Activated T-helper 2 cell treated with anti-CD3 and anti-CD28 coated beads, Interferon-gamma antibody, Interleukin-2, Interleukin-4, amounts not matched to agents 10 μg/mL and 5 μg/mL and 100 μg/mL, durations not matched to agents 14 hours and 24 hours and 36 hours (primary cell): ENCODE data around the gene TAF4. TPM values are rescaled to one million over a fixed set of nuclear protein-coding genes. Genes with fewer than 3 reads are reported as not detected.

Source experiments
- DNase-seq: peaks from one replicate; pipeline ENCODE4 v3.0.0; 2021; ENCODE audit warnings: low spot score
- H3K27ac Mint-ChIP-seq: one replicate; pipeline ENCODE4 v1.8.0; 2021; ENCODE audit warnings: mixed read lengths
- H3K27me3 Mint-ChIP-seq: one replicate; pipeline ENCODE4 v1.8.0; 2021; ENCODE audit warnings: low read depth, mixed read lengths
- H3K36me3 Mint-ChIP-seq: one replicate; pipeline ENCODE4 v1.8.0; 2021; ENCODE audit warnings: low read depth, mixed read lengths
- H3K4me1 Mint-ChIP-seq: one replicate; pipeline ENCODE4 v1.8.0; 2021; ENCODE audit warnings: low read depth, mixed read lengths
- H3K4me3 Mint-ChIP-seq: one replicate; pipeline ENCODE4 v1.8.0; 2021; ENCODE audit warnings: low read depth, mild to moderate bottlenecking, moderate library complexity, mixed read lengths
- H3K9me3 Mint-ChIP-seq: one replicate; pipeline ENCODE4 v1.8.0; 2021; ENCODE audit warnings: mixed read lengths
- intact Hi-C: fragments of 100-400 bp; cut with micrococcal nuclease; formaldehyde crosslinking; loops from one replicate; pipeline ENCODE4 v1.15.1; 2023
- total RNA-seq: library from RNA; stranded (reverse); gene quantifications from 2 replicates; pipeline ENCODE4 v1.2.3, GENCODE V29; 2022

The TAF4 gene
- total RNA-seq, 1 donor from 2014 or later = 26.9 TPM

DNA sequence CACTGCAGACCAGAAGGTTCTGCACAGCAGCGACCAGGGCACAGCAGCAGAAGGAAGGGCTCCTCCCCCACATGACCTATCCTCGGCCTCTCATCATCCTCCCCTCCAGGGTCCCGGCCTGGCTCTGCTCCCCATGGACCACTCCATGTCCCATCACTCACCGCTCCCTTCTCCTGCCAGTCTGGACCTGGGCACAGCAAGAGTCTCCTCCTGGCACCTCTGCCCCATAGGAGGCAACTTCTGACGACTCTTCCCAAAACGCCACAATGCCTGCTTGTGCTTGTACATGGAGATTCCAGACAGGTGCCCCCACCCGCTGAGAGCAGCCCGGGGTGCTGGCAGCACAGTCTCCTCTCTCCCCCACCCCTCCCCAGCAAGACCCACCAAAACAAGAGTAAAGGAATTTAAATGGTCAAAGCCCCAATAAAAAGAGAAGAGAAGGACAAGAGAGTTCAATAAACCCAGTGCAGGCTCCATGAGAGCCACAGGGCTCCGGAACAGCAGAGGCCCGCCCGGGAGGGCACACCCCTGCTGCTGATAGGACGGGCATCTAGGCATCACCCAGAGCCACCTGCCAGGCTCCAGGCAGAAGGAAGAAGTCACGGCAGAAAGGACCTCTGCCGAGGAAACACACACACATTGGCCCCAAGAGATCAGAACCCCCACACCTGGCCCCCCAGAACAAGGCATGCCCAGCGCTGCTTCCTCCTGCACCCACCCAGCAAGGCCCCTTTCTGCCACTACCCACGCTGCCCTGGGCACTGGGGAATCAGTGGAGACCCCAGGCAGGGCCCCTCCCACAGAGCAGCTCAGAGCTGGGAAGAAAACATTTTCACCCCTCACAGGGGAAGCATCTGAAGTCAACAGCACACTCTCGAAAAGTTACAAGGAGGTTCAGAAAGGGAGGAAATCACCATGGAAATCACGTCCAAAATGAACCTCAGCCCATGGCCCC lies 15.2 kb downstream of the TAF4 start:
- H3K4me1 Mint-ChIP-seq = peaks cover 2% of the 10 kb centered on the region
- DNase-seq = no peak
- intact Hi-C loops = no loop called here
- no peaks in the 10 kb centered on the region for H3K36me3 Mint-ChIP-seq
- H3K27ac Mint-ChIP-seq = no peak overlapping the region
- no peaks in the 10 kb centered on the region for H3K9me3 Mint-ChIP-seq
- H3K27me3 Mint-ChIP-seq = no peaks in the 10 kb centered on the region
- H3K4me3 Mint-ChIP-seq = no peak overlapping the region

DNA sequence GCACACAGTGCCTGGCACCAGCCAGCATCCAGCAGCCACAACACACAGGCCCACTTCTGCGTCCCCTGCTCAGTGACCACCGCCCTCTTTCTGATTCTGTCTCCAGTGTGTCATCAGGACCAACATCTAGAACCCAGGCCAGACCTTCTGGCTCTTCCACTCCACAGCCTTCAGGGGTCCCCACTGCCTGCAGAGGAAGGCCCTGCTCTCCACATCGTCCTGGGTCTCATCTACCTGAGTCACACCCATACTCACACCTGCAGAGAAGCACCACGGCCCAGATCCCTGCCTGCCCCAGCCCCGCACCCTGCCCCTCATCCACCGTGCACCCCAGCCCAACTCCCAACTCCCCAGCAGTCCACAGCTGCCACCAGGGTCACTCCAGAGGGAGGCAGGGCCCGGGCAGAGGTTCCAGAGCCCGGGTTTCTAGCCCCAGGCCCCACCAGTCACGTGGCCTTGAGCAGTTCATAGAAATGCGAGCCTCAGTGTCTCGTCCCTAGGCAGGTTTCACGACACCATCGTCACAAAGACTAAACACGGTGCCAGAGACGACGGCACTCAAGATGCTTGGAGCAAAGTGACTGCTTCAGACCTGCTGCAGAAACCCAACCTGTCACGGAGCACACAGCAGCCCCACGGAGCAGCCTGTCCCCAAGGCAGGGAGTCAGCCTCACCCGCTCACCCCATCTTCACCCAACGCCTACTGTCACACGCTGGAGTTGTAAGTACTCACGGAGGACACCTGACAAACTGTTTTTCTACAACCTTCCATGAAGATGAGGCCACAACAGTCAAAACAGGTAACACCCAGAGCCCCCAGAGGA lies 16.1 kb downstream of the TAF4 start:
- H3K27me3 Mint-ChIP-seq = no peaks in the 10 kb centered on the region
- intact Hi-C loops = no loop called here
- H3K9me3 Mint-ChIP-seq = no peaks in the 10 kb centered on the region
- H3K27ac Mint-ChIP-seq = no peak overlapping the region
- H3K4me1 Mint-ChIP-seq = peaks cover 2% of the 10 kb centered on the region
- H3K4me3 Mint-ChIP-seq = no peak overlapping the region
- H3K36me3 Mint-ChIP-seq = no peaks in the 10 kb centered on the region
- no peak for DNase-seq

DNA sequence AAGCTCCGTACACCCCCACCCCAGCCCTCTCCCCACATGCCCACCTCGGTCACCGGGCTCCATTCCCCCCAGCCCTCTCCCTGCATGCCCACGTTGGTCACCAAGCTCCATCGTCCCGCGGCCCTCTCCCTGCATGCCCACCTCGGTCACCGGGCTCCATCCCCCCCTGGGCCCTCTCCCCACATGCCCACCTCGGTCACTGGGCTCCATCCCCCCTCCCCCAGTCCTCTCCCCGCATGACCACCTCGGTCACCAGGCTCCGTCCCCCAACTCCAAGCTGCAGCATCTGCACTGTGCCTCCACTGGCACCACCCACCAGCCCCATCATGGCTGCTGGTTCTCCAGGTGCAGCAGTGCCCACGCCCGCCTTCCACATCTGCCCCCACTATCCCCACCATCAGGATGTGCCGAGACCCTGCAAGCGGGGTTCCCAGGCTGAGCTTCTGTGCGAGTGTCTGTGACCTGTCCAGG lies 16.8 kb downstream of the TAF4 start:
- no peaks in the 10 kb centered on the region for H3K27me3 Mint-ChIP-seq
- DNase-seq = no peak
- H3K27ac Mint-ChIP-seq = no peak overlapping the region
- no peaks in the 10 kb centered on the region for H3K36me3 Mint-ChIP-seq
- H3K4me1 Mint-ChIP-seq = peaks cover 2% of the 10 kb centered on the region
- intact Hi-C loops = no loop called here
- H3K9me3 Mint-ChIP-seq = no peaks in the 10 kb centered on the region
- no peak overlapping the region for H3K4me3 Mint-ChIP-seq

DNA sequence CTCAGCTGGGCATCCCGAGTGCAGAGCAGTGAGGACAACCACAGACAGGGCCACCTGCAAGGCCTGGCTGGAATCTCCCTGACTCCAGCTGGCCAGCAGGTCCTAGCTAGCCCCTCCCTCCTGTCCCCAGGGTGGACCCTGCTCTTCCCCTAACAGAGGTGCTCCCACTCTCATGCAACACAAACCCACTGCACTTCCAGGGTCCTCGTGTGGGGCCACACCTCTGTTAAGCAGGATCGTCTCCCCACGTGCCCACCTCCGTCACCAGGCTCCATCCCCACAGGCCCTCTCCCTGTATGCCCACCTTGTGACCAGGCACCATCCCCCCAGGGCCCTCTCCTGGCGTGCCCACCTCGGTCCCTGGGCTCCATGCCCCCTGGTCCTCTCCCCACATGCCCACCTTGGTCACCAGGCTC lies 17.3 kb downstream of the TAF4 start:
- Mint-ChIP-seq H3K9me3 (no peaks in the 10 kb centered on the region), H3K36me3 (no peaks in the 10 kb centered on the region), H3K27me3 (no peaks in the 10 kb centered on the region), H3K4me3 (no peak overlapping the region), H3K27ac (no peak overlapping the region), H3K4me1 (peaks cover 2% of the 10 kb centered on the region)
- intact Hi-C loops = no loop called here
- DNase-seq = no peak

DNA sequence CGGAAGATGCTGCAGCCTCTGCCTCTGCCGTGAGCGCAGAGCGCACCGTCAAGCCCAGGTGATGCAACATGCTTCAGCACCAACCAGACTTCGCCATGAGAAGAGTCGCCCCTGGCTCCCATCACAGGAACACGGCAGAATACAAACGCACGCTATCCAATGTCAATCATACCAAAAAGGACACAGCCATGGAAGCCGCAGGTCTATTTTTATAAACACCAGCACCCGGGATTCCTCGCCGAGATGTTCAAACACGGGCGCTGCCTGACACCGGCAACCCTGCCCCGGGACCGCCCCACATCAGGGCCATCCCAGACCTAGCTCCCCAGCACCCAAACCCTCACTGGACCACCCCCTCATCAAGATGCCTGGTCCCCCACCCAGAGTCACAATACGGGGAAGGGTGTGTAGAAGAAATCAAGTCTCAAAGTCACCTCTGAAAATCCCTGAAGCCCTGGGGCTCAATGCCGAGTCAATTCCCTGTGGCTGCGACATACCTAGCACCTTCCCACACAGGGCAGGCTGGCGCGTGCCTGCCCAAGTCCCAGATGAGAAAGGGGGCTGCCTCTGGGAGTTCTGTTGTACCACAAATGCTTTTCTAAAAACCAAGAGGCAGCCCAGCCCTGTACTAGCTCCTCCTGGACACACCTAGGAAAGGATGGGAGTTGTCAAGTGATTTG lies 17.9 kb downstream of the TAF4 start:
- Mint-ChIP-seq H3K9me3 (no peaks in the 10 kb centered on the region), H3K27me3 (no peaks in the 10 kb centered on the region), H3K4me3 (no peak overlapping the region), H3K36me3 (no peaks in the 10 kb centered on the region), H3K4me1 (peaks cover 2% of the 10 kb centered on the region), H3K27ac (no peak overlapping the region)
- intact Hi-C loops = no loop called here
- no peak for DNase-seq

DNA sequence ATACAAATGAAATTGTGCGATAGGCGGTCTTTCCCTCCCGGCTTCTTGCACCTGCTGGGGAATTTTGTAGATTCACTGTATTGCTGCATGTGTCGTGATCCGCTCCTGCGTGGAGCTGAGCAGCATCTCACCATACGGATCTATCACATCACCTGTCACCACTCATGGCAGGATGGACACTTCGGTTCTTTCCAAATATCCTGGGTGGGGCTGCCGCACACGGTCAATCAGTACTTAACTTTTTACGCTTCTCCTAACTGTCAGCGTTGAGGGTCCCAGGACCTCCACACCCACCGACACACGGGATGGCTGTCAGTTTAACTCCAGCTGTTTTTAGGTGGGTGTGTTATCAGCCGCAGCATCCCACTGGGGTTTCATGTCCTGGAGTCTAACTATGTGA lies 19.2 kb downstream of the TAF4 start:
- no peak overlapping the region for H3K27ac Mint-ChIP-seq
- intact Hi-C loops = no loop called here
- H3K27me3 Mint-ChIP-seq = no peaks in the 10 kb centered on the region
- no peak for DNase-seq
- H3K4me1 Mint-ChIP-seq = peaks cover 4% of the 10 kb centered on the region
- no peak overlapping the region for H3K4me3 Mint-ChIP-seq
- H3K9me3 Mint-ChIP-seq = no peaks in the 10 kb centered on the region
- H3K36me3 Mint-ChIP-seq = no peaks in the 10 kb centered on the region

DNA sequence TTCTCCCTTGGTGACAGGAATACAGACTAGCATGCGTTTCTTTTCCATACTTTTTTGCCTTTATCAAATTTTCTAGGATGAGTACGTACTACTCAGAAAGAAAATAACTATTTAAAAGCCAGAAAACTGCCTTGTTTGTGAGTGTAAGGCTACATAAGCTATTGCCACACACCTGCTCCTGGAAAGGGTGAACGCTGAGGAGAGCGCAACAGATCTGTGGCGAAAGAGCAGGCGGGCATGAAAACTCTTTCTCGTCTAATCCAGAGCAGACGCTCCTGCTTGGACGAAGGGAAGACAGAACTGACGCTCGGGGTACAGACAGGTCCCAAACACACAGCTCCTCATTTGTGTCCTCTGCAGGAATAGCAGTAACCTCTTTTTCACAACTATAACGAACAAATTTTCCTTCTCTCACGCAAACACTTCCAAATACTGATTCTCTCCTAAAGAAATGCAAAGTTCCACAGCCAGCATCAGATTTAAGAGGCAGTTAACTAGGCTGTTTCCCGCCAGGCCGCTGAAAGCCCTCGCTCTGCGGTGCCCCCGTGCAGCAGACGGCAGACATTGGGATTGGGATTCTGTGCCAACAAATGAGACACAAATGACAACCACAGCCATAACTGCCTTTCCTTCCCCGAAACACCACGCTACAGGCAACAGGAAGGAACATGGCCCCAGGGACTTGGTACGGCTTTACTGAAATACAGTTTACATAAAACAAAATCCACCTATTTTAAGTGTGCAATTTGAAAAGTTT lies 20.0 kb downstream of the TAF4 start:
- intact Hi-C loops = no loop called here
- no peak for DNase-seq
- peaks cover 4% of the 10 kb centered on the region for H3K4me1 Mint-ChIP-seq
- H3K27me3 Mint-ChIP-seq = no peaks in the 10 kb centered on the region
- no peak overlapping the region for H3K4me3 Mint-ChIP-seq
- H3K27ac Mint-ChIP-seq = no peak overlapping the region
- H3K36me3 Mint-ChIP-seq = no peaks in the 10 kb centered on the region
- no peaks in the 10 kb centered on the region for H3K9me3 Mint-ChIP-seq

DNA sequence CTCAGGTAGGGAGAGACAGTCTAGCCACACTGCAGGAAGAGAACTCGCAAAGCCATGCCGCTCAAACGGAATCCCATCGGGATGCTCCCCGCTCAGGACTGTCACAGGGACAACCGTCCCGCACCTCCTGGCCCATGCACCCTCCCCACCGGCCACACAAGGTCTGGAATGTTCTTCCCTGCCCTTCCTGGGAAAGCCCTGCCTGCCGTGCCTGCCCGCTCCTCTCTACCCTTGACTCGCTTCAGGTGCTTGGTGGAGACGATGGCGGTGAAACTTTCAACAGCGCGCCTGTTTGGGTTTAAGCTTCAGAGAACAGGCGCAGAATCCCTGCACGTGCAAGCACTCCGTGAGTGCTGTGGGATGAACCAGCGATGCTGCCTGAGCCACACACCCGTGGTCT lies 20.6 kb downstream of the TAF4 start:
- intact Hi-C loops = no loop called here
- DNase-seq = no peak
- Mint-ChIP-seq H3K36me3 (peaks cover 2% of the 10 kb centered on the region), H3K4me1 (peaks cover 3% of the 10 kb centered on the region), H3K27me3 (no peaks in the 10 kb centered on the region), H3K4me3 (no peak overlapping the region), H3K27ac (no peak overlapping the region), H3K9me3 (no peaks in the 10 kb centered on the region)

DNA sequence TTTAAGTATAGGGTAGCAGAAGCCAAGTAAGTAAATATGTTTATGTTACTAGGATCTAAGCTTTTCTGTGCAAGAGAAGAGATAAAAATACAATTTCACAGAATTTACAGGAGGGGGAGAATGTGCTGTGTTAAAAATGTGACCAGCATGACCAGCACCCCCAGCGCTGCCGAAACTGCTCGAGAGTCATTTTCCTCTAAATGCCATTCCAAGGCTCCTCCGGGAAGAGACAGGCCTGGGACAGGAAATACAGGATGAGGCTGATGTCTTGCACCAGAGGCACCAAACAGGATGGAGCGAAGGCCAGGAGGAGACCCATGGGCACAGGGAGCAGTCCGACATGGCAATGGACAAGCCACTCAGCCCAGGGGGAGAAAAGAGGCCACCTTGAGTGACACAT lies 21.1 kb downstream of the TAF4 start:
- intact Hi-C loops = no loop called here
- Mint-ChIP-seq H3K4me1 (peaks cover 8% of the 10 kb centered on the region), H3K36me3 (peaks cover 4% of the 10 kb centered on the region), H3K9me3 (no peaks in the 10 kb centered on the region), H3K27ac (no peak overlapping the region), H3K4me3 (no peak overlapping the region), H3K27me3 (no peaks in the 10 kb centered on the region)
- no peak for DNase-seq

DNA sequence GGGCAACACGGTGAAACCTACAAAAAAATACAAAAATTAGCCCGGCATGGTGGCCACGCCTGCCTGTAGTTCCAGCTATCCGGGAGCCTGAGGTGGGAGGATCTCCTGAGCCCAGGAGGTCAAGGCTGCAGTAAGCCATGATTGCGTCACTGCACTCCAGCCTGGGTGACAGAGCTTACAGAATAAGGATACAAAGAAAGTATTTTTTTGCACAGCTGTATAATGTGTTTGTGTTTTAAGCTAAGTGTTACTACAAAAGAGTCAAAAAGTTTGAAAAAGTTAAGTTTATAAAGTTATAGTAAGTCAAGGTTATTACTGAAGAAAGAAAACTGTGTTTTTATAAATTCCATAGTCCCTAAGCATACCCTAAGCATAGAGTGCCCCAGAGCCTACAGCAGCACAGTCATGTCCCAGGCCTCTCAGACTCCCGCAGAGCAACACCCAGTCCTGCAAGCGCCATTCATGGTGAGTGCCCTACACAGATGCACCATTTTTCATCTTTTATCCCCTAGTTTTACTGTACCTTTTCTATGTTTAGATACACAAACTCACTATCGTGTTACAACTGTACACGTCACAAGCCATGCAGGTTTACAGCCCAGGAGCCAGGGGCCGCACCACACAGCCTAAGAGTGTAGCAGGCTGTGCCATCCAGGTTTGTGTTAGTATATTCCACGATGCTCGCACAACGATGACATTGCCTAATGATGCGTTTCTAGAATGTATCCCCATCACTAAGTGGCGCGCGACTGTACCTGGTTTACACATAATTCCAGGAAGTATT lies 22.4 kb downstream of the TAF4 start:
- DNase-seq = no peak
- H3K36me3 Mint-ChIP-seq = peaks cover 4% of the 10 kb centered on the region
- intact Hi-C loops = no loop called here
- peaks cover 13% of the 10 kb centered on the region for H3K4me1 Mint-ChIP-seq
- no peaks in the 10 kb centered on the region for H3K27me3 Mint-ChIP-seq
- H3K9me3 Mint-ChIP-seq = no peaks in the 10 kb centered on the region
- no peak overlapping the region for H3K27ac Mint-ChIP-seq
- H3K4me3 Mint-ChIP-seq = no peak overlapping the region

DNA sequence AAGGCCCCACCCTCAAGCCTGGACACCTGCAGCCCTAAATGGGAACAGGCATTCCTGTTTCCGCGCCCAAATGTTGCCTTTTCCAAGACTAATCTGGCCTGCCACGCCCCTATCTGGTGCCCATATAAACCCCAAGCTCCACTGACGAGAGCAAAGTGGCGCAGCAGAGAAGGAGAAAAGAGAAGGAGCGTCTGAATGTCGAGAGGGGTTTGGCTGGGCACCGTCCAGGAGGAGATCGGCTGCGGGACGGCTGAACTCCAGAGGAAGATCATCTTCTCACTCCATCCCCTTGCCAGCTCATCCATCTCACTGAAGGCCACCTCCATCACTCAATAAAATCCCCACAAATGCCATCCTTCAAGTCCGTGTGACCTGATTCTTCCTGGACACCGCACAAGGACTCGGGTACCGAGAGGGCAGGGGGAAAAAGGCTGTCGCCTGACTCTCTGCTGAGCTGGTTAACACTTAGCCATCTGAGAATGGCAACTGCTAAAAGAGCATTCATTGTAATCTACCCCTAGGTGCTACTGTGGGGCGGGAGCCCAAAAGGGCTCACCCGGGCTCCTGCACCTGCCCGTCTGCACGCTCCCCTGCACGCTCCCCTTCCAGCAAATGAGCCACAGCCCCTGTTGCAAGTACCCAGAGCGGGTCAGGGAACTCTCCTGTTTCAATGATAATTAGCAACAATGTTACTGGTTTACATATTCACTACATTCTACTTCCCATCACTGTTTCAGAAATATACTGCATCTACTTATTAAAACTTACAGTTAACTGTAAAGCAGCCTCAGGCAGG lies 23.5 kb downstream of the TAF4 start:
- no peaks in the 10 kb centered on the region for H3K9me3 Mint-ChIP-seq
- no peak overlapping the region for H3K4me3 Mint-ChIP-seq
- peaks cover 4% of the 10 kb centered on the region for H3K36me3 Mint-ChIP-seq
- peaks cover 13% of the 10 kb centered on the region for H3K4me1 Mint-ChIP-seq
- no peak for DNase-seq
- H3K27me3 Mint-ChIP-seq = no peaks in the 10 kb centered on the region
- no peak overlapping the region for H3K27ac Mint-ChIP-seq
- intact Hi-C loops = no loop called here
